Stimulated activated CD4-positive, alpha-beta T cell treated with anti-CD3 and anti-CD28 coated beads, Interleukin-15, amount 100 ng/mL, for 48 hours (primary cell): ENCODE data around the gene EVC2.

Experiments
- DNase-seq, 2 donors: peaks; one replicate each; pipeline ENCODE4 v3.0.0-alpha.2; 2020; ENCODE audit warnings: low read depth in 2 of 2

Gene EVC2

DNA sequence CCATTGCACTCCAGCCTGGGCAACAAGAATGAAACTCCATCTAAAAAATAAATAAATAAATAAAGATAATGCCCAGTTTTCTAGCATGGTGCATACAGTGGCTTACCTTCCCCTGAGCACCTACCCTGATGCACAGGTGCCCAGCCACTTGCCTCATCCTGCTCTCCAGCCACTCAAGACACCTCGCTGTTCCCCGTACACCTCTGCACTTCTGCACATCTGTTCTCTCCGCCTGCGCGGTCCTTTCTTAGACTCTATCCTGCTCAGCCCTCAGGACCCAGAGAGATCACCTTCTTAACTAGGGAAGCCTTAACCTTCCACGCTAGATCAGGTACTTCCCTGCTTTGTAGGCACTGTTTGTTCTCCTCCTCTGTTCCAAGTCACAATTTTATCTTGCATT lies 5.5 kb upstream of the EVC2 start:
- DNase-seq: no peak

DNA sequence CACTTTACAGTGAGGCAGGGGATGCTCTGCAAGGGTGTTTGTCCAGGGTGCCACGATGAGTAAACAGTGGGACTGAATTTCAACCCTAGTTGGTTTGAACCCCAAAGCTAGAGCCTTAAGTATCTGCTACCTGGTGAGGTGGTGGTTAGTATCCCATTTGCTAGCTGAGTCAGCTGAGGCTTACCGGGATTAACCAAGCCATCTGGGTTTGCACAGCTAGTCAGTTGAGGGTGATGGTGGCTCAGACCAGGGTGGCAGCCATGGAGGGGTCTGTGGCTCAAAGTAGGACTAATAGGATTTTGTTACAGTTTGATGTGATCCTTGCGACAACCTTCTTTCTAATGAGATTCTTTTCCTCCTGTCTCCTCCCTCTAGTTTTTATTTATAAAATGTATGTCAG lies 4.6 kb upstream of the EVC2 start:
- no peak for DNase-seq

GRCh38 chr4:5712517-5712916 lies 4.2 kb upstream of the EVC2 start:
- peak in 1 of 2 donors; percentile 3 for DNase-seq

DNA sequence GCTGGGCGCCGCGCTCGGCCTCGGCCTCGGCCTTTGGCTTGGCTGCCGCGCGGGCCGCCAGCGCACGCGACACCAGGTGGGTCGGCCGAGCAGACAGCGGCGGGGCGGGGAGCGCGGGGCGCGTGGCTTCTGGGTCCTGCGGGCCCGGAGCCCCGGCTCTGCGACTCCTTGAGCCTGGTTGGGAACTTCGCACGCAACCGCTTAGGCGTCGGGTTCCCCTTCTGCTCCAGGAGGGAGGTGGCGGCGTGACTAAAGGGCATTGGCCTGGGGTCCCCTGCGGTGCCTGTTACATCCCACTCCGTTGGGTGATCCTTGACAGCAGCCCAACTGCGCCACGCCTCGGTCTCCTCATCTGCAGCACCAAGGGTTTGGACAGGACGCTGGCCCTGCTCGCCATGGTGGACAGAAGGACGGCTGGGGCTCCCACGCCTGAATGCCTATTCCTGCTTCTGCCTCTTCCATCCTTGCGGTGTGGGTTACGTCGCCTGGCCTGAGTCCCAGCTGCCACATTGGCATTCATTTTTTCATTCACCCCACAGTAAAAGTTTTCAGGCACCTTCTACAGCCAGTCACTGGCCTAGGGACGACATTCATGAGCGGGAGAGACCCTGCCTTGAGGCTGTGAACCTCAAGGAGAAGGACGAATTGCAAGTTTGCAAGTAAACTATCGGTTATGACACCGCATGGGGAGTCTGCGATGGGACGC lies 3.3 kb upstream of the EVC2 start:
- DNase-seq: no peak

DNA sequence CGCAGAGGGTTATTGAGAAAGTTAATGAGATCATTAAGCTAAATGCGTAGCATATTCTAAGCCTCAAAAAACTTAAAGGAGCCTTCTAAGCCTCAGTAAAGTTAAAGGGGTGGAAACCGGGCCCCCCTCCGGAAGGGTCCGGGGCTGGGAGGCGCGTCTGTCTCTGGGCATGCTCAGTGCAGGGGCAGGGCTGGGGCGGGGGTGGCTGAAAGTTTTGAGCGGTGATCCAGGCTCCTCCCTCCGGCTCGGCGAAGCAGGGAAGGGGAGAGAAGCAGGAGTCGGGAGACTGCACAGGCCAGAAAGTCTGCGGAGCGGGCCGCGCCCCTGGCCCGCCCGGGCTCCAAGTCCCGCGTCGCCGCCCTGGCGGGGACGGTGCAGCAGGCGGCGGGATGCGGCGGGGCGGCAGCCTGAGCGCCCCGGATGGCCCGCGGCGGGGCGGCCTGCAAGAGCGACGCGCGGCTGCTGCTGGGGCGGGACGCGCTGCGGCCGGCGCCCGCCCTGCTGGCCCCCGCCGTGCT lies 2.7 kb upstream of the EVC2 start, which contains the start of gene EVC:
Gene EVC (plus strand): TSS at position 241 of the 518 bp plus-strand sequence. CDS start 180 bp downstream, at position 421.
- no peak for DNase-seq

GRCh38 chr4:5710065-5710960 lies 2.0 kb upstream of the EVC2 start:
- DNase-seq: no peak

- no peak for DNase-seq
Observed at GRCh38 chr4:5709207-5709575, 832 bp upstream of the EVC2 start.

GRCh38 chr4:5707778-5708448 lies 446 bp downstream of the EVC2 start:
- no peak for DNase-seq

DNA sequence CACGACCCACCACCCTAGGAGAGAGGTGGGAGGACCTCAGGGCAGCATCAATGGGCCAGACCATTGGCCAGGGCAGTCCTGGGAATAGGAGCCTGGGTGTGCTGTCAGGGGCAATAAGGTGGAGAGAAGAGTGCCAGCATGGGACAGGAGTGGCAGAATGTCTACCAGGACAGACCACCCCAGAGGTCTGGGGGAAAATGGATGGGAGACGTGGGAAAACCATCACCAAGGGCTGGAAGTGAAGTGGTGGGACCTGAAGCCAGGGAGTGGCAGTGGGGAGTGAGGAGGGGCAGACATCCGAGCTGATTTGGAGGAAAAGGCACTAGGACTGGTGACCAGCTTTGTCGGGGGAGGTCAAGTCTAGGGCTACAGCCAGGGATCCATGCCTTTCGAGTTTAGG lies 993 bp downstream of the EVC2 start:
- DNase-seq: no peak

- no peak for DNase-seq
Observed at GRCh38 chr4:5706486-5707290, 1.7 kb downstream of the EVC2 start.

DNA sequence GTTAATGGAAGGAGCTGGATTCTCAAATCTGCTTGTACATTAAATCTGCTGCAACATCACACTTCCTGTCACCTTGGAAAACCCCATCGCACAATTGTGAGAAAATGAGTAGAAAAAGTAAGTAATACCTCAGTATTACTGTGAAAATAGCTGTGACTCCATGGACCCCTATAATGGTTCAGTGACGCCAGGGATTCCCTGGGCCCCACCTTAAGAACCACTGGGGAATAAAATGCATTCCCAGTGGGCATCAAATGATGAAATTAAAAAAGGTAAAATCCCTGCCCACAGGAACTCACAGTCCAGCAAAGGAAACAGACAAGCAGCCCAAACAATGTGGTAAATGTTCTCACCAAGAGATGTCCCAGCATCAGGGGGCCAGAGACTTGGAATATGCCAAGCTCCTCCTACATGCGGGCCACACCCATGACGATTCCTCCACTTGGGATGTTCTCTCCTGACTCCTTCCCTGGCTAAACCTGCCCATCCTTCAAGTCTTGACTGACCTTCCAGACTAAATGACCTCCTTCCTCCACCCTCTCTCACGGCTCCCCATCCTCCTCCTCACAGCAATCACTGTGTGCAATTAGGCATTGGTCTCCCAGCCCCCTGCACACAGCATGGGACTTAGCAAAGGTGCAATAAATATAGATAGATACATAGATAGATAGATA lies 2.6 kb downstream of the EVC2 start:
- no peak for DNase-seq

DNA sequence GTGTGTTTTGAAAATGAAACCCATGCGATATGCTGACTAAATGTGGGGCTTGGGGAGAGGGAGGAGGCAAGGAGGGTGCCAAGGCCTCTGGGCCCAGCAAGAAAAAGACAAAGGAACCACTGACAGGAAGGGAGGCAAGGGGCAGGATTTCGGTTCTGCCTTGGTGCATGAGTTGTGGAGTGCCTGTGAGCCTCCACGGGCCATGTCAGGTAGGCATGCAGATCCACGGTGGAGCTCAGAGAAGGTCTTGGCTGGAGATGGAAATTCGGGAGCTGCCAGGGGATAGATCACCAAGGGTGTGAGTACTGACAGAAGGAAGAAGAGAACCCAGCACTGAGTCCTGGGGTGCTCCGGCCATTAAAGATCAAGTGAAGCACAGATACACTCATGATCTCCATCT lies 4.1 kb downstream of the EVC2 start:
- no peak for DNase-seq

DNA sequence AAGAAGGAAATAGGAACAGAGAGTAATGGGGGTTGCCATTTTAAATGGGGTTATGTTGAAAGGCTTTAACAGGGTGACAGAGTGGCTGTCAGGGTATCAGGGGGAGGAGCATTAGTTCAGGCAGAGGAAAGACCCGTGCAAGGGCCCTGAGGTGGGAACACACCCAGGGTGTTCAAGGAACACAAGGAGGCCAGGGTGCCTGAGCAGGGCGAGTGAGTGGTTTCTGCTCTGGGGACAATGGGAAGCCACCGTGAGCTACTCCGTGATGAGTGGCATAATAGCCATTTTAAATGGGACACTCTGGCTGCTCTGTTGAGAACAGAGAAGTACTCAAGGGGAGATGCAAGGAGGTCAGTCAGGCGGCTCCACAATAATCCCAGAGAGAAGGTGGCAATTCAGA lies 4.5 kb downstream of the EVC2 start:
- no peak for DNase-seq

DNA sequence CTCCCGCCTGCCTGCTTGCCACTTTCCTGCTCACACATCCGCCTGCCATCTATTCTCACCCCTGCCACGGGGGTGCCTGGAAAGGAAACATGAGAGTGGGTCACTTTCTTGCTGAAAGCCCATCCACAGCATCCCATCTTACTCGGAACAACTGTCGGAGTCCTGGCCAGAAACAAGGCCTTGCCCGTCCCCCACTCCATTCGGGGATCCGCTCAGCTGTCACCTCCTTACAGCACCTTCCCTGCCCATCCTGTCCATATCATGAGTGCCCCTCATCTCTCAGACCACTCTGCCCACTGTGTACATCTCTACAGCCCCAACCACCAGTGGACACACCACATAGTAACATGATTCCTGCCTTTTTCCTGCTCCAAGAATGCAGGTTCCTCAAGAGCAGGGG lies 6.4 kb downstream of the EVC2 start:
- no peak for DNase-seq

DNA sequence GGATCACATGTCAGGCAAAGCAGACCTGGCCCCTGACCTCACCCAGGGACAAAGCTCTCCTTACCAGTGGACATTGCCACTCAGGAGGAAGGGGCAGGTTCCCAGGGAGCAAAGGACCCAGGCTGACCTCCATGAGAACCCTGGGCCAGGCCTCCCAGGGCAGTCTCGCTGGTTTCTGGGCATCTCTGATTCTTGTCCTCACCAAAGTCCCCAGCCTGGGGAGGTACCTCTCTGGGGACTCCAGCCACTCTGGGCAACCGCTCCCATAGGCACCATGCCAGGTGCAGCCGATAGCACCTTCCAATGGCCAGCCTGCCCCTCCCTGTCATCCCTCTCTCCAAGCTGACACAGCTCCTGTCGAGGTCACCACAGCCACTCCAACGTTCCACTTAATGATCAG lies 7.9 kb downstream of the EVC2 start:
- no peak for DNase-seq

- no peak for DNase-seq
Observed at GRCh38 chr4:5696341-5696740, 12.0 kb downstream of the EVC2 start.

GRCh38 chr4:5693871-5694270 lies 14.5 kb downstream of the EVC2 start:
- DNase-seq: no peak

GRCh38 chr4:5691491-5692132 lies 16.7 kb downstream of the EVC2 start:
- no peak for DNase-seq

DNA sequence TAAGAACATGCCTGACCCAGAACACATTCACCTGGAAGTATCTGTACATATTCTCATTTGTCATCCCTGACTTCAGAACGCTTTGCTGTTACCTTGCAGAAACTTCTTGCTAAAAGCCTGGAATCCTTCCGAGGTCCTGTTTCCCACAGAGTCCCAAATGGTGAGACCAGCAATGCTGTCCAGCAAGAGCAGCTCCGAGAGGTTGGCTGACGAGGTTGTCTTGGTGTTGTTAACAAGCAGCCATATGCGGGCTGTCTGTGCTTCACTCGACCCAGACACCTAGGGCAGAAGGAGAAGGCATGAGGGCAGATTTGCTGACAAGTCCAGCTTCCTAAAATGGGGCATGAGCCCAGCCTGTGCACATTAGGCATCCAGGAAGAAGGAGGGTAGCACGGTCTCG lies 19.3 kb downstream of the EVC2 start:
- no peak for DNase-seq

DNA sequence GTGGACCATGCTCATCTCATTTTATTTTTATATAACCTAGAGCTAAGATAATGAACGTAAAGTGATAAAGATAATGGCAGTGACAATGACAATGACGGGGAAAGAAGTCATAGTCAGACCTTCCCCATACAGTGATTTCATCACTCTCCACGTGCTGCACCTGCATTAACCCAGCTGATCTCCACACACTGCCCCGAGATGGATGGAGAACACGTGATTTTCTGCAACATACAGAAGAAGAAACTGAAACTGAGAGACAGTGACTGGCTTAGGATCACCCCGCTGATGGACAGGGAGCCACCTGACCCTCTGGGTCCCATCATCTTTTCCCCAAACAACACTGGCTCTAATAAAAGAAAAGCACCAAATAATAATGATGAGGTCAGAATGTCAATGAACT lies 22.0 kb downstream of the EVC2 start:
- no peak for DNase-seq
